K562 (cell line): ENCODE data around the gene SF3B4. TPM values are rescaled to one million over a fixed set of nuclear protein-coding genes. Genes with fewer than 3 reads are reported as not detected.

ENCODE experiments used
- DDX20 ChIP-seq: fragments of 450-650 bp; IDR thresholded peaks from 2 replicates; pipeline ENCODE4 v1.6.1; 2016; ENCODE audit warnings: missing genetic modification characterization, low read depth, mild to moderate bottlenecking, missing compliant biosample characterization, moderate library complexity
- DNMT1 ChIP-seq: fragments of 450-650 bp; IDR thresholded peaks from 2 replicates; pipeline ENCODE4 v1.6.1; 2016; ENCODE audit warnings: antibody characterized with exemption, mild to moderate bottlenecking
- HDGF ChIP-seq: fragments of 450-650 bp; IDR thresholded peaks from 2 replicates; pipeline ENCODE4 v1.6.1; 2016
- ID3 ChIP-seq, 2 experiments: fragments of 250-450 bp in 1 of 2; fragments of 450-650 bp in 1 of 2; sonication (Bioruptor Pico) in 1 of 2; IDR thresholded peaks; 2 replicates each; pipeline versions ENCODE4 v1.6.1 to v1.8.0; 2016 to 2021; ENCODE audit warnings: mild to moderate bottlenecking in 2 of 2, moderate library complexity in 2 of 2, missing compliant biosample characterization in 1 of 2, missing genetic modification characterization in 1 of 2
- MEF2D ChIP-seq: conservative IDR thresholded peaks from 2 replicates; pipeline ENCODE4 v1.6.1; 2016; ENCODE audit warnings: low read depth, missing genetic modification characterization, missing compliant biosample characterization
- USF2 ChIP-seq: sonication (generic); formaldehyde crosslinking; IDR thresholded peaks from 2 replicates; pipeline ENCODE4 v1.5.0; 2020; ENCODE audit warnings: missing genetic modification reagents
- ZMIZ1 ChIP-seq, 2 experiments: fragments of 150-350 bp in 1 of 2; IDR thresholded peaks; 2 replicates each; pipeline ENCODE4 v1.6.1; 2012 to 2016; ENCODE audit warnings: low read depth in 2 of 2, low read length in 2 of 2, mild to moderate bottlenecking in 1 of 2, moderate library complexity in 1 of 2
- polyA plus RNA-seq, 8 experiments: library from polyadenylated mRNA; depleted of rRNA in 4 of 8; stranded (reverse) in 5 of 8; unstranded in 3 of 8; fragments of >200 nt; fragmentation: Nextera tagmentation in 2 of 8; fragmentation: Illumina TruSeq in 1 of 8; extraction: Ambion mirVana in 2 of 8; extraction: Trizol in 1 of 8; gene quantifications; 2 replicates each; pipeline versions ENCODE4 v1.2.1 to v1.2.3, GENCODE V29; 2011 to 2014; ENCODE audit warnings: inconsistent platforms in 1 of 8, missing spikeins in 1 of 8
- total RNA-seq, 7 experiments: library from RNA; depleted of rRNA in 6 of 7; stranded (reverse); fragments of >200 nt in 6 of 7; fragmentation: Illumina TruSeq in 2 of 7; extraction: Trizol in 2 of 7; gene quantifications; 2 replicates each; pipeline versions ENCODE4 v1.2.1 to v1.2.3, GENCODE V29; 2011 to 2021; ENCODE audit warnings: low replicate concordance in 1 of 7

Gene SF3B4
- total and polyA plus RNA-seq, 9 of the 15 experiments (the other 6 are each of a cell fraction or from before 2014, with no cell fraction given) = 3.0 to 88.0 (median 26.1) TPM

- TF ChIP-seq USF2 (CRISPR knock-in tag) = peak; percentile 89
- no peak for TF ChIP-seq MEF2D (tag)
- TF ChIP-seq DDX20 (tag) = no peak
- TF ChIP-seq ID3 (CRISPR knock-in tag; IDR thresholded peaks at IDR 0.05) = no peak
- no peak for TF ChIP-seq ID3 (tag; IDR thresholded peaks at IDR 0.05)
- TF ChIP-seq HDGF = no peak
- no peak for TF ChIP-seq ZMIZ1 (IDR thresholded peaks at IDR 0.05; ENCODE audit: low read depth in 2 of 2, low read length in 2 of 2)
- TF ChIP-seq DNMT1 = no peak
These were observed 27.9 kb downstream of the SF3B4 start, which contains the start of gene BOLA1 (continued) for GRCh38 chr1:149899460-149900284.
